ENCODE data around the gene RERG.

RERG gene

DNA sequence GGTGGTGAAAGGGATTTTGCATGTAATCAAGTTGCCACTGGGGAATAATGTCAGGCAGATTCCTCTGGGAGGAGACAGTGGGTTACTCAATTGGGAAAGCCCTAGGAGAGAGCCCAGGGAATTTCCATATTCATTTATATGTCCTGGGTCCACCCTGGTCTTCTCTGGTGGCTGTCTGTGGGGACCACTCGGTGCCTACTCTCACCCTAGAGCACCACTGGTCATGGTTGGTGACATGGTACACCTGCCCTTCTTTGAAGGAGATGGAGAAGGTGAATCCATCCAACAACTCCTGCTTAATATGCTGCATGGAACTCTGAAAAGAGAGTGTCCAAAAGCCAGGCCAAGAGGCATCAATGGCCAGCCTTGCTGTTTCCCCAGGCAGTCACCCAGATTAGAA is 12.8 kb upstream of the RERG start:
- Histone ChIP-seq H3K79me2 (ENCODE audit: insufficient read depth, low read length) (no peaks in the 10 kb centered on the region), H3K9me2 (replicated peaks; ENCODE audit: insufficient read depth, low read length) (no peaks in the 10 kb centered on the region), H3K9me3 (ENCODE audit: insufficient read depth, low read length) (no peaks in the 10 kb centered on the region), H4K20me1 (ENCODE audit: low read depth, low read length) (no peaks in the 10 kb centered on the region), H3K4me2 (ENCODE audit: low read depth, low read length, poor library complexity, severe bottlenecking) (no peak overlapping the region), H3K36me3 (ENCODE audit: low read length) (no peaks in the 10 kb centered on the region), H3K9ac (ENCODE audit: low read length) (no peak overlapping the region), H3K4me3 (ENCODE audit: insufficient read depth, low read length, poor library complexity, severe bottlenecking) (no peak overlapping the region), H3K27ac (ENCODE audit: low read depth, low read length) (no peak overlapping the region), H2AFZ (ENCODE audit: low read depth, low read length, severe bottlenecking) (no peak overlapping the region), H3K27me3 (ENCODE audit: low read length) (no peaks in the 10 kb centered on the region), H3F3A (ENCODE audit: insufficient read depth) (no peaks in the 10 kb centered on the region)
- no peak for TF ChIP-seq EZH2phosphoT487 (conservative IDR thresholded peaks at IDR 0.05; ENCODE audit: low read length)
- TF ChIP-seq CTCF (IDR thresholded peaks at IDR 0.05; ENCODE audit: insufficient read depth, low read length, poor library complexity, severe bottlenecking) = no peak

DNA sequence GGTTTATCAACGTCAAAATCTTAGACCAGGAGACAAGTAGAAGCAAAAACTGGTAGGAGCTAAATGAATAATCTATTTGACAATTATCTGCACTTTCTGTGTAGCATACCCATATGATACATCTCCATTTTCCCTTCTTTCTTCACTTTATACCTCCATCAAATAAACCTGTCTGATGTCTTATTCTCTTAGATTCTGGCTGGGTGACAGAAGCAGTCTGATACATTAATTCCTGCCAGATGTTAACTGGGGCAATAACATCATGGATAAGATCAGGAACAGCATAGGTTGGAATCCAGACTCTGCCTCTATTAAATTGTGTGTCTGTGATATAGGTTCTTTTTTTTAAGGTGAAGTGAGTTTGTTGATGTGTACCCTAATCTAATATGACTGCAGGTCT is 11.7 kb upstream of the RERG start:
- H3K27ac ChIP-seq (ENCODE audit: low read depth, low read length) = no peak overlapping the region
- no peak overlapping the region for H3K9ac ChIP-seq (ENCODE audit: low read length)
- no peaks in the 10 kb centered on the region for H3K9me2 ChIP-seq (replicated peaks; ENCODE audit: insufficient read depth, low read length)
- H3K4me3 ChIP-seq (ENCODE audit: insufficient read depth, low read length, poor library complexity, severe bottlenecking) = no peak overlapping the region
- no peaks in the 10 kb centered on the region for H3K36me3 ChIP-seq (ENCODE audit: low read length)
- H3K79me2 ChIP-seq (ENCODE audit: insufficient read depth, low read length) = no peaks in the 10 kb centered on the region
- H4K20me1 ChIP-seq (ENCODE audit: low read depth, low read length) = no peaks in the 10 kb centered on the region
- H3F3A ChIP-seq (ENCODE audit: insufficient read depth) = no peaks in the 10 kb centered on the region
- no peak overlapping the region for H2AFZ ChIP-seq (ENCODE audit: low read depth, low read length, severe bottlenecking)
- H3K4me2 ChIP-seq (ENCODE audit: low read depth, low read length, poor library complexity, severe bottlenecking) = no peak overlapping the region
- H3K9me3 ChIP-seq (ENCODE audit: insufficient read depth, low read length) = no peaks in the 10 kb centered on the region
- TF ChIP-seq EZH2phosphoT487 (conservative IDR thresholded peaks at IDR 0.05; ENCODE audit: low read length) (no peak), CTCF (IDR thresholded peaks at IDR 0.05; ENCODE audit: insufficient read depth, low read length, poor library complexity, severe bottlenecking) (no peak)
- H3K27me3 ChIP-seq (ENCODE audit: low read length) = no peaks in the 10 kb centered on the region

GRCh38 chr12:15231493-15231892 is 10.3 kb upstream of the RERG start:
- H3K79me2 ChIP-seq (ENCODE audit: insufficient read depth, low read length) = no peaks in the 10 kb centered on the region
- H3K9me3 ChIP-seq (ENCODE audit: insufficient read depth, low read length) = no peaks in the 10 kb centered on the region
- H3K9me2 ChIP-seq (replicated peaks; ENCODE audit: insufficient read depth, low read length) = no peaks in the 10 kb centered on the region
- no peak overlapping the region for H3K27ac ChIP-seq (ENCODE audit: low read depth, low read length)
- no peak overlapping the region for H3K4me2 ChIP-seq (ENCODE audit: low read depth, low read length, poor library complexity, severe bottlenecking)
- no peaks in the 10 kb centered on the region for H4K20me1 ChIP-seq (ENCODE audit: low read depth, low read length)
- H3F3A ChIP-seq (ENCODE audit: insufficient read depth) = no peaks in the 10 kb centered on the region
- no peaks in the 10 kb centered on the region for H3K36me3 ChIP-seq (ENCODE audit: low read length)
- no peak overlapping the region for H3K9ac ChIP-seq (ENCODE audit: low read length)
- no peaks in the 10 kb centered on the region for H3K27me3 ChIP-seq (ENCODE audit: low read length)
- TF ChIP-seq CTCF (IDR thresholded peaks at IDR 0.05; ENCODE audit: insufficient read depth, low read length, poor library complexity, severe bottlenecking) (no peak), EZH2phosphoT487 (conservative IDR thresholded peaks at IDR 0.05; ENCODE audit: low read length) (no peak)
- no peak overlapping the region for H2AFZ ChIP-seq (ENCODE audit: low read depth, low read length, severe bottlenecking)
- no peak overlapping the region for H3K4me3 ChIP-seq (ENCODE audit: insufficient read depth, low read length, poor library complexity, severe bottlenecking)

- no peak overlapping the region for H3K4me3 ChIP-seq (ENCODE audit: insufficient read depth, low read length, poor library complexity, severe bottlenecking)
- no peaks in the 10 kb centered on the region for H3K9me3 ChIP-seq (ENCODE audit: insufficient read depth, low read length)
- H3K79me2 ChIP-seq (ENCODE audit: insufficient read depth, low read length) = no peaks in the 10 kb centered on the region
- H3K27me3 ChIP-seq (ENCODE audit: low read length) = no peaks in the 10 kb centered on the region
- H3K9me2 ChIP-seq (replicated peaks; ENCODE audit: insufficient read depth, low read length) = no peaks in the 10 kb centered on the region
- no peaks in the 10 kb centered on the region for H3F3A ChIP-seq (ENCODE audit: insufficient read depth)
- H4K20me1 ChIP-seq (ENCODE audit: low read depth, low read length) = no peaks in the 10 kb centered on the region
- H3K9ac ChIP-seq (ENCODE audit: low read length) = no peak overlapping the region
- no peak overlapping the region for H3K27ac ChIP-seq (ENCODE audit: low read depth, low read length)
- H3K36me3 ChIP-seq (ENCODE audit: low read length) = no peaks in the 10 kb centered on the region
- no peak overlapping the region for H2AFZ ChIP-seq (ENCODE audit: low read depth, low read length, severe bottlenecking)
- no peak overlapping the region for H3K4me2 ChIP-seq (ENCODE audit: low read depth, low read length, poor library complexity, severe bottlenecking)
- TF ChIP-seq CTCF (IDR thresholded peaks at IDR 0.05; ENCODE audit: insufficient read depth, low read length, poor library complexity, severe bottlenecking) = no peak
- no peak for TF ChIP-seq EZH2phosphoT487 (conservative IDR thresholded peaks at IDR 0.05; ENCODE audit: low read length)
Measured at GRCh38 chr12:15230751-15231150, 9.5 kb upstream of the RERG start.

Measured in SU-DHL-6 (cell line).